OCI-LY7 (cell line): ENCODE data around the gene PIH1D1. TPM values are rescaled to one million over a fixed set of nuclear protein-coding genes. Genes with fewer than 3 reads are reported as not detected.

Experiments used
- BruUV-seq: library from RNA; stranded (reverse); fragments of 400-500 nt; replicated peaks from 2 replicates; lab custom pipeline; 2021; lab: Mats Ljungman, UMichigan
- CTCF ChIA-PET: fragments of 300-600 bp; sonication (Branson Sonifier 250); formaldehyde crosslinking; loops from one replicate; lab custom pipeline; 2022; ENCODE audit warnings: antibody characterized with exemption; ENCODE audit not compliant: unreplicated experiment; lab: Charles Lee
- POLR2A ChIA-PET: fragments of 300-600 bp; sonication (Branson Sonifier 250); formaldehyde crosslinking; loops from one replicate; lab custom pipeline; 2022; ENCODE audit warnings: antibody characterized with exemption; lab: Charles Lee
- DNase-seq: peaks from one replicate; pipeline ENCODE4 v3.0.0-alpha.2; 2015; ENCODE audit warnings: low spot score
- H2AFZ ChIP-seq: fragments of 200-600 bp; sonication (generic), shearing (Covaris generic); 2 replicates; pipeline ENCODE4 v1.6.1; 2014; ENCODE audit warnings: mild to moderate bottlenecking, antibody characterized with exemption, low read length, moderate library complexity
- H3K27ac ChIP-seq: fragments of 200-600 bp; sonication (generic); 2 replicates; pipeline ENCODE4 v1.5.1; 2014; ENCODE audit warnings: mixed run types, low read depth, mild to moderate bottlenecking, moderate library complexity, low read length, inconsistent platforms; ENCODE audit not compliant: poor library complexity, severe bottlenecking
- H3K36me3 ChIP-seq: fragments of 200-600 bp; sonication (generic); 2 replicates; pipeline ENCODE4 v1.6.1; 2014; ENCODE audit warnings: mild to moderate bottlenecking, antibody characterized with exemption, low read length, moderate library complexity, mixed read lengths; ENCODE audit not compliant: insufficient read depth
- H3K4me1 ChIP-seq: fragments of 200-600 bp; sonication (generic); 2 replicates; pipeline ENCODE4 v1.5.1; 2014; ENCODE audit warnings: mild to moderate bottlenecking, low read length; ENCODE audit not compliant: insufficient read depth, poor library complexity, severe bottlenecking
- H3K4me2 ChIP-seq: fragments of 200-600 bp; sonication (generic); 2 replicates; pipeline ENCODE4 v1.6.1; 2014; ENCODE audit warnings: mild to moderate bottlenecking, low read length
- H3K4me3 ChIP-seq: fragments of 200-600 bp; sonication (generic); 2 replicates; pipeline ENCODE4 v1.5.1; 2014; ENCODE audit warnings: mild to moderate bottlenecking, low read depth, low read length; ENCODE audit not compliant: poor library complexity, severe bottlenecking
- H3K79me2 ChIP-seq: fragments of 200-600 bp; sonication (generic); 2 replicates; pipeline ENCODE4 v1.6.1; 2016; ENCODE audit warnings: low read depth, mild to moderate bottlenecking, low read length, moderate library complexity, mixed read lengths; ENCODE audit not compliant: insufficient read depth
- H3K9me2 ChIP-seq: fragments of 200-600 bp; sonication (generic); 2 replicates; pipeline ENCODE4 v1.6.1; 2016; ENCODE audit warnings: mild to moderate bottlenecking, low read length, mixed read lengths; ENCODE audit not compliant: insufficient read depth
- H3K9me3 ChIP-seq: fragments of 200-600 bp; sonication (generic); 2 replicates; pipeline ENCODE4 v1.6.1; 2014; ENCODE audit warnings: mild to moderate bottlenecking, mixed run types, low read length, mixed read lengths
- H4K20me1 ChIP-seq: fragments of 200-600 bp; sonication (generic); 2 replicates; pipeline ENCODE4 v1.6.1; 2014; ENCODE audit warnings: mild to moderate bottlenecking, antibody characterized with exemption, low read length, moderate library complexity, mixed read lengths; ENCODE audit not compliant: insufficient read depth
- EZH2phosphoT487 ChIP-seq: fragments of 200-600 bp; sonication (generic); IDR thresholded peaks from 2 replicates; pipeline ENCODE4 v1.6.1; 2018; ENCODE audit warnings: low read depth, borderline replicate concordance, mild to moderate bottlenecking, mixed run types, antibody characterized with exemption, low read length, moderate library complexity, mixed read lengths
- intact Hi-C: fragments of 100-400 bp; cut with micrococcal nuclease; formaldehyde crosslinking; loops from one replicate; pipeline ENCODE4 v1.10.0; 2022; ENCODE audit not compliant: unreplicated experiment
- total RNA-seq, 2 experiments: library from RNA; depleted of rRNA in 1 of 2; stranded (reverse); fragments of >200 nt in 1 of 2; shearing (Covaris generic) in 1 of 2; gene quantifications; 2 replicates each; pipeline ENCODE4 v1.2.3, GENCODE V29; 2014 to 2022
- TF ChIP-seq, protein P1 (sequence below): fragments of 200-600 bp; sonication (generic); conservative IDR thresholded peaks from 2 replicates; pipeline ENCODE4 v1.5.1; 2014; ENCODE audit warnings: mild to moderate bottlenecking, antibody characterized with exemption, low read length, moderate library complexity, mixed read lengths

The PIH1D1 gene
- total RNA-seq, 2 experiments from 2014 or later: 95.5 to 117 TPM

DNA sequence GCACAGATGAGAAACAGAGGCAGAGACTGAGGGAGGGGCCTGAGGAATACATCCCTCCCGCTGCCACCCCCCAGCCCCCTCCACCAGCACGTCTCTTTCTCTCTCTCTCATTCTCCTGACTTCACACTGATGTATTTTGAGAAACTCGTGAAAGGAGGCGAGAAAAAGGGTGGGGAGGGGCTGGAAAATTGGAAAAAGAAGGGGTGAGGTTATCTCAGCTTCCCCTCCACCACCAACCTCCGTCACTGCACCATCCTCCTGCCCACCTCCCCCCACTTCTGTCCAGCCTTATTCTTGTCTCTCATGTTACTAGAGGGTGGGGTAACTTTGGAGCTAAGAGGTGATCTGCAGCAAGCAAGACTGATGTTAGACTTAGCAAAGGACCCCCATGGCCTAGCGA is 11.8 kb downstream of the PIH1D1 start:
- no peak for DNase-seq
- H3K4me3 ChIP-seq: no peak overlapping the region

DNA sequence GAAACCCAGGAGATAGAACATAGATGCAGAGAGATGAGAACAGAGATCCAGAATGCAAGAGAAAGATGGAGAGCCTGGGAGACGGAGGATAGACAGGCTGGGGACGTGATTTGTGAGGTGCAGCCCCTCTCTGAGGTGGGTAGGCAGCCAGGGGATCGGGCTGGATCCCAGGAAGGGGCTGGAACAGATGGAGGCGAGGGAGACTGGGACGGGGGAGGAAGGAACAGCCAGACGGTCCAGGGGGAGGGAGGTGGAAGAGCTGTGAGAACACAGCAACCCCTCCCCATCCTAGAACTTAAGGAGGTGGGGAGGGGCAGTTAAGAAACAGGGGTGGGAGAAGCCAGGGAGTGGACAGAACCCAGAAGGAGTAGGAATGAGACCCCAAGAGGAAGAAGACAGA is 13.4 kb downstream of the PIH1D1 start:
- no peak for DNase-seq
- Histone ChIP-seq H3K4me3 (no peak overlapping the region), H2AFZ (no peak overlapping the region), H3K79me2 (no peaks in the 10 kb centered on the region), H3K36me3 (no peaks in the 10 kb centered on the region), H3K4me2 (no peak overlapping the region), H3K4me1 (peaks cover 11% of the 10 kb centered on the region), H4K20me1 (no peaks in the 10 kb centered on the region), H3K9me2 (no peaks in the 10 kb centered on the region), H3K9me3 (no peaks in the 10 kb centered on the region), H3K27ac (no peak overlapping the region)
- TF ChIP-seq, protein P1, sequence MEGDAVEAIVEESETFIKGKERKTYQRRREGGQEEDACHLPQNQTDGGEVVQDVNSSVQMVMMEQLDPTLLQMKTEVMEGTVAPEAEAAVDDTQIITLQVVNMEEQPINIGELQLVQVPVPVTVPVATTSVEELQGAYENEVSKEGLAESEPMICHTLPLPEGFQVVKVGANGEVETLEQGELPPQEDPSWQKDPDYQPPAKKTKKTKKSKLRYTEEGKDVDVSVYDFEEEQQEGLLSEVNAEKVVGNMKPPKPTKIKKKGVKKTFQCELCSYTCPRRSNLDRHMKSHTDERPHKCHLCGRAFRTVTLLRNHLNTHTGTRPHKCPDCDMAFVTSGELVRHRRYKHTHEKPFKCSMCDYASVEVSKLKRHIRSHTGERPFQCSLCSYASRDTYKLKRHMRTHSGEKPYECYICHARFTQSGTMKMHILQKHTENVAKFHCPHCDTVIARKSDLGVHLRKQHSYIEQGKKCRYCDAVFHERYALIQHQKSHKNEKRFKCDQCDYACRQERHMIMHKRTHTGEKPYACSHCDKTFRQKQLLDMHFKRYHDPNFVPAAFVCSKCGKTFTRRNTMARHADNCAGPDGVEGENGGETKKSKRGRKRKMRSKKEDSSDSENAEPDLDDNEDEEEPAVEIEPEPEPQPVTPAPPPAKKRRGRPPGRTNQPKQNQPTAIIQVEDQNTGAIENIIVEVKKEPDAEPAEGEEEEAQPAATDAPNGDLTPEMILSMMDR: no peak
- TF ChIP-seq EZH2phosphoT487: no peak
- intact Hi-C loops: no loop called here
- no TSS peak for BruUV-seq
- ChIA-PET POLR2A (no interaction called here), CTCF (no interaction called here)

More for the DNA sequence above, 11.8 kb downstream of the PIH1D1 start:
- Histone ChIP-seq H3K79me2 (no peaks in the 10 kb centered on the region), H3K36me3 (no peaks in the 10 kb centered on the region), H3K4me1 (peaks cover 11% of the 10 kb centered on the region), H3K9me2 (no peaks in the 10 kb centered on the region), H3K9me3 (no peaks in the 10 kb centered on the region), H4K20me1 (no peaks in the 10 kb centered on the region), H3K4me2 (no peak overlapping the region), H3K27ac (no peak overlapping the region), H2AFZ (no peak overlapping the region)
- TF ChIP-seq, protein P1: no peak
- TF ChIP-seq EZH2phosphoT487: no peak
- intact Hi-C loops: loop anchor here (10.0 kb wide), 1 partner anchor 105 kb away; the partner anchor contains the start of gene CD37
- BruUV-seq: no TSS peak
- CTCF ChIA-PET: no interaction called here
- POLR2A ChIA-PET: no interaction called here

DNA sequence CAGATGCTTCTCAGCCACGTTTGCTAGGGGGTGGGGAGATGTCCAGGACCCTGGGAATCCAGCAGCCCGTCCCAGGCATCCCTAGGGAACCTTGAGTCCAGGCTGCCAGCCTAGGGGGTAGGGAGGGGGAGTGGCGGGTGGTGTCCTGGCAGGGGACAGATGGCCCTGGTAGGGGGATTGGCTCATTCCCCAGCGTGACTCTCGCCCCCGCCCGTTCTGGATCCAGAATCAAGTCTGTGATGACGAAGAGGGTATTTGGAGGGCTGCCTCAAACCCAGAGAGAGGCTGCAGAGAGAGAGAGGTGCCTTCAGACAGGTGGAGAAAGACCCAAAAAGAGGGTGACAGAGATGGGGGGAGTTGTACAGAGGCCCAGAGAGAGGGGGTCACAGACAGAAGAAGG is 14.4 kb downstream of the PIH1D1 start:
- H3K4me3 ChIP-seq: no peak overlapping the region
- no peak overlapping the region for H3K4me2 ChIP-seq
- peaks cover 11% of the 10 kb centered on the region for H3K4me1 ChIP-seq
- no peaks in the 10 kb centered on the region for H3K36me3 ChIP-seq
- POLR2A ChIA-PET: no interaction called here
- no peaks in the 10 kb centered on the region for H3K9me3 ChIP-seq
- H2AFZ ChIP-seq: no peak overlapping the region
- no peak for DNase-seq
- CTCF ChIA-PET: no interaction called here
- no peaks in the 10 kb centered on the region for H3K9me2 ChIP-seq
- TF ChIP-seq EZH2phosphoT487: no peak
- TF ChIP-seq, protein P1: no peak
- BruUV-seq: no TSS peak
- H3K79me2 ChIP-seq: no peaks in the 10 kb centered on the region
- no peak overlapping the region for H3K27ac ChIP-seq
- H4K20me1 ChIP-seq: no peaks in the 10 kb centered on the region
- intact Hi-C loops: no loop called here
